K562 (cell line): ENCODE measurements around the gene RGS17. TPM values are rescaled to one million over a fixed set of nuclear protein-coding genes. Genes with fewer than 3 reads are reported as not detected.

Source experiments
- ATAC-seq: fragments of 200-7000 bp; cut with Tn5 transposase; 3 replicates; pipeline ENCODE4 v1.9.1; 2020; ENCODE audit warnings: moderate library complexity
- BruUV-seq: library from RNA; stranded (reverse); fragments of 400-500 nt; replicated peaks from 2 replicates; lab custom pipeline; 2021; lab: Mats Ljungman, UMichigan
- CTCF ChIA-PET: fragments of 300-600 bp; formaldehyde crosslinking; extraction: SDS; loops from one replicate; lab custom pipeline; 2021; ENCODE audit warnings: low intra/inter-chr PET ratio; lab: Yijun Ruan, JAX
- POLR2A ChIA-PET: fragments of 300-600, 350-650 bp; sonication (Branson Sonifier 250); formaldehyde crosslinking; extraction: SDS; loops from one replicate; lab custom pipeline; 2021; ENCODE audit warnings: antibody characterized with exemption, inconsistent platforms; lab: Yijun Ruan, JAX
- DNase-seq, 4 experiments: peaks; one replicate each; pipeline versions ENCODE4 v3.0.0 to v3.0.0-alpha.2; 2011 to 2018; ENCODE audit warnings: low spot score in 3 of 4, mixed read lengths in 3 of 4; ENCODE audit errors: extremely low read depth in 1 of 4
- FAIRE-seq: peaks from 2 replicates; lab custom pipeline; 2011; peaks lifted over from hg19 to GRCh38; lab: Jason Lieb, UNC
- H2AFZ ChIP-seq: 2 replicates; pipeline ENCODE4 v1.6.0; 2011; ENCODE audit warnings: low read depth, low read length, control low read depth, inconsistent platforms
- H3K27ac ChIP-seq: fragments of 200-600 bp; 3 replicates; pipeline ENCODE4 v1.8.0; 2011; ENCODE audit warnings: low read depth, mild to moderate bottlenecking, control low read depth, inconsistent platforms, low read length, moderate library complexity, mixed read lengths; ENCODE audit errors: extremely low read depth
- H3K27me3 ChIP-seq, 2 experiments: fragments of 300-600 bp in 1 of 2; 2 replicates in 1 of 2; 3 replicates in 1 of 2; pipeline versions ENCODE4 v1.6.0 to v1.8.0; 2011; ENCODE audit warnings: inconsistent platforms in 2 of 2, low read length in 2 of 2, mild to moderate bottlenecking in 1 of 2, mixed read lengths in 1 of 2, moderate library complexity in 1 of 2; ENCODE audit not compliant: control insufficient read depth in 2 of 2, insufficient read depth in 2 of 2
- H3K36me3 ChIP-seq: fragments of 300-600 bp; 3 replicates; pipeline ENCODE4 v1.8.0; 2011; ENCODE audit warnings: mild to moderate bottlenecking, low read length, inconsistent platforms; ENCODE audit not compliant: control insufficient read depth, insufficient read depth
- H3K4me1 ChIP-seq, 2 experiments: fragments of 200-600 bp in 1 of 2; replicated peaks in 1 of 2; 2 replicates in 1 of 2; 3 replicates in 1 of 2; pipeline versions ENCODE4 v1.5.1 to v1.8.0; 2011; ENCODE audit warnings: inconsistent platforms in 2 of 2, low read length in 2 of 2, mild to moderate bottlenecking in 1 of 2, mixed read lengths in 1 of 2, moderate library complexity in 1 of 2; ENCODE audit not compliant: control insufficient read depth in 2 of 2, insufficient read depth in 2 of 2
- H3K4me2 ChIP-seq: 2 replicates; pipeline ENCODE4 v1.6.1; 2011; ENCODE audit warnings: low read length, control low read depth, inconsistent platforms, mixed read lengths; ENCODE audit not compliant: insufficient read depth
- H3K4me3 ChIP-seq: fragments of 200-600 bp; sonication (generic), shearing (Covaris generic); 2 replicates; pipeline ENCODE4 v1.5.1; 2016; ENCODE audit warnings: control low read depth, inconsistent platforms
- H3K79me2 ChIP-seq: fragments of 200-600 bp; 3 replicates; pipeline ENCODE4 v1.8.0; 2011; ENCODE audit warnings: low read length, inconsistent platforms; ENCODE audit not compliant: control insufficient read depth, insufficient read depth
- H3K9ac ChIP-seq, 2 experiments: 2 replicates each; pipeline versions ENCODE4 v1.6.0 to v1.6.1; 2011; ENCODE audit warnings: low read depth in 2 of 2, low read length in 2 of 2, control low read depth in 1 of 2, inconsistent platforms in 1 of 2, mild to moderate bottlenecking in 1 of 2, mixed read lengths in 1 of 2; ENCODE audit not compliant: insufficient read depth in 1 of 2
- H3K9me1 ChIP-seq: one replicate; pipeline ENCODE4 v1.6.0; 2011; ENCODE audit warnings: inconsistent platforms, mild to moderate bottlenecking, low read length, moderate library complexity; ENCODE audit not compliant: control insufficient read depth, insufficient read depth
- H3K9me3 ChIP-seq: replicated peaks from 2 replicates; pipeline ENCODE4 v1.5.1; 2011; ENCODE audit warnings: low read depth, low read length, inconsistent platforms; ENCODE audit not compliant: control insufficient read depth, insufficient read depth
- H4K20me1 ChIP-seq: replicated peaks from 2 replicates; pipeline ENCODE4 v1.6.1; 2011; ENCODE audit warnings: low read length, inconsistent platforms, mixed read lengths; ENCODE audit not compliant: control insufficient read depth, insufficient read depth
- ARID2 ChIP-seq: fragments of 450-650 bp; IDR thresholded peaks from 2 replicates; pipeline ENCODE4 v1.6.1; 2017; ENCODE audit warnings: antibody characterized with exemption, mild to moderate bottlenecking
- CEBPG ChIP-seq, 3 experiments: fragments of 200-800 bp in 1 of 3; sonication (Bioruptor generic) in 1 of 3; sonication (generic) in 1 of 3; formaldehyde crosslinking in 1 of 3; IDR thresholded peaks in 2 of 3; conservative IDR thresholded peaks in 1 of 3; 2 replicates each; pipeline versions ENCODE4 v1.6.1 to v1.8.0; 2016 to 2022; ENCODE audit warnings: missing compliant biosample characterization in 2 of 3, missing genetic modification characterization in 2 of 3, mild to moderate bottlenecking in 1 of 3, missing genetic modification reagents in 1 of 3
- CXXC5 ChIP-seq: fragments of 250-450 bp; sonication (Bioruptor Pico); IDR thresholded peaks from 2 replicates; pipeline ENCODE4 v1.8.0; 2022; ENCODE audit warnings: inconsistent platforms, mild to moderate bottlenecking, moderate library complexity
- GABPB2 ChIP-seq: fragments of 250-450 bp; sonication (Bioruptor Pico); conservative IDR thresholded peaks from 2 replicates; pipeline ENCODE4 v1.5.1; 2021; ENCODE audit warnings: mild to moderate bottlenecking
- PTRF ChIP-seq: fragments of 450-650 bp; IDR thresholded peaks from 2 replicates; pipeline ENCODE4 v1.6.1; 2016; ENCODE audit warnings: mild to moderate bottlenecking, missing genetic modification characterization, missing compliant biosample characterization
- SAFB2 ChIP-seq: fragments of 200-400 bp; formaldehyde crosslinking; IDR thresholded peaks from 2 replicates; pipeline ENCODE4 v1.6.1; 2018; ENCODE audit warnings: borderline replicate concordance, low read length, low read depth, moderate library complexity; ENCODE audit not compliant: severe bottlenecking
- SMAD2 ChIP-seq: fragments of 150-350 bp; IDR thresholded peaks from 2 replicates; pipeline ENCODE4 v1.6.1; 2014; ENCODE audit warnings: low read depth, mild to moderate bottlenecking, low read length
- ZBTB17 ChIP-seq: fragments of 450-650 bp; formaldehyde crosslinking; IDR thresholded peaks from 2 replicates; pipeline ENCODE4 v1.4.0; 2020; ENCODE audit warnings: mild to moderate bottlenecking
- WGBS: fragments of 100-300 bp; shearing (Covaris generic); methylation state at CpG from one replicate; pipeline ENCODE4 v1.1.6; 2016; ENCODE audit warnings: low coverage, mixed read lengths; ENCODE audit not compliant: insufficient coverage; ENCODE audit errors: missing lambda C conversion rate; 5-methylcytosine and 5-hydroxymethylcytosine counted together
- in situ Hi-C: fragments of 300-500 bp; cut with MboI; formaldehyde crosslinking; loops from 4 replicates; pipeline ENCODE4 v1.15.0; 2018; ENCODE audit warnings: inconsistent platforms, mixed read lengths
- intact Hi-C: fragments of 100-400 bp; cut with micrococcal nuclease; formaldehyde crosslinking; loops from 2 replicates; pipeline ENCODE4 v1.14.2; 2022
- polyA plus RNA-seq, 8 experiments: library from polyadenylated mRNA; depleted of rRNA in 4 of 8; stranded (reverse) in 5 of 8; unstranded in 3 of 8; fragments of >200 nt; fragmentation: Nextera tagmentation in 2 of 8; fragmentation: Illumina TruSeq in 1 of 8; extraction: Ambion mirVana in 2 of 8; extraction: Trizol in 1 of 8; gene quantifications; 2 replicates each; pipeline versions ENCODE4 v1.2.1 to v1.2.3, GENCODE V29; 2011 to 2014; ENCODE audit warnings: inconsistent platforms in 1 of 8, missing spikeins in 1 of 8
- total RNA-seq, 7 experiments: library from RNA; depleted of rRNA in 6 of 7; stranded (reverse); fragments of >200 nt in 6 of 7; fragmentation: Illumina TruSeq in 2 of 7; extraction: Trizol in 2 of 7; gene quantifications; 2 replicates each; pipeline versions ENCODE4 v1.2.1 to v1.2.3, GENCODE V29; 2011 to 2021; ENCODE audit warnings: low replicate concordance in 1 of 7
- TF ChIP-seq, protein P1 (sequence below), 2 experiments: IDR thresholded peaks in 1 of 2; conservative IDR thresholded peaks in 1 of 2; 2 replicates each; pipeline ENCODE4 v1.6.1; 2016; ENCODE audit warnings: low read depth in 2 of 2, mild to moderate bottlenecking in 1 of 2, missing compliant biosample characterization in 1 of 2, missing genetic modification characterization in 1 of 2, moderate library complexity in 1 of 2

RGS17 gene
- total and polyA plus RNA-seq, 9 of the 15 experiments (the other 6 are each of a cell fraction or from before 2014, with no cell fraction given) = 0.01 to 0.14 (median 0.08) TPM; not detected in 6

DNA sequence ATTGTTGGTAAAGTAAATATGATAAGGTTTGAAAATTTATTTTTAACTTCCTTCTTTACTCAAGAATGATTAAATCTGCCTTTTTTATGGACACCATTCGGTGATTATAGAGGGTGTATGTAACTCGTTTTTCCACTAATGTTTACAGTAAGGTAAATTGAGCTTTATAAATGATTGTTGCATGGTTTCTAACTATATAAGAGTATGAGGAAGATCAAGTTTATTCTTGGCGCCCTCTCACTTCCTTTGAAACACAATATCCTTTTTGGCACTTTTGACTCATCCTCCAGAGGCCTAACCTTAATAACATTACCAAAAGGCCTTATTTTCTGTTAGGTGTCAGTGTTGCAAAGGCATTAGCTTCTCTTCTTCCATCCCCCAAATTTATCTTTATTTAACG lies 86.8 kb downstream of the RGS17 start:
- no peak for FAIRE-seq
- no peaks in the 10 kb centered on the region for H3K9me1 ChIP-seq
- H4K20me1 ChIP-seq = no peaks in the 10 kb centered on the region
- WGBS = 0% methylated on average over 4 of the region's 4 CpGs
- H3K4me2 ChIP-seq = no peak overlapping the region
- H3K9me3 ChIP-seq = no peaks in the 10 kb centered on the region
- ATAC-seq = no peak
- no peaks in the 10 kb centered on the region for H3K79me2 ChIP-seq
- no peak overlapping the region for H2AFZ ChIP-seq
- no peak for DNase-seq
- intact Hi-C loops (no loop called here), in situ Hi-C loops (no loop called here)
- H3K27me3 ChIP-seq = no peaks in the 10 kb centered on the region
- no TSS peak for BruUV-seq
- H3K9ac ChIP-seq = no peak overlapping the region
- H3K36me3 ChIP-seq = no peaks in the 10 kb centered on the region
- H3K4me1 ChIP-seq = no peaks in the 10 kb centered on the region
- CTCF ChIA-PET = no interaction called here
- H3K4me3 ChIP-seq = no peak overlapping the region
- POLR2A ChIA-PET = no interaction called here
- H3K27ac ChIP-seq = no peak overlapping the region
- no peak for TF ChIP-seq SAFB2
- TF ChIP-seq CXXC5 (CRISPR knock-in tag) = no peak
- no peak for TF ChIP-seq SMAD2
- TF ChIP-seq CEBPG (CRISPR knock-in tag; IDR thresholded peaks at IDR 0.05) = no peak
- no peak for TF ChIP-seq CEBPG (tag; conservative IDR thresholded peaks at IDR 0.05 in 1 of 2, IDR thresholded peaks at IDR 0.05 in 1 of 2)
- TF ChIP-seq ARID2 = no peak
- no peak for TF ChIP-seq GABPB2 (CRISPR knock-in tag)
- no peak for TF ChIP-seq ZBTB17 (CRISPR knock-in tag)
- no peak for TF ChIP-seq PTRF (tag)
- TF ChIP-seq, protein P1, sequence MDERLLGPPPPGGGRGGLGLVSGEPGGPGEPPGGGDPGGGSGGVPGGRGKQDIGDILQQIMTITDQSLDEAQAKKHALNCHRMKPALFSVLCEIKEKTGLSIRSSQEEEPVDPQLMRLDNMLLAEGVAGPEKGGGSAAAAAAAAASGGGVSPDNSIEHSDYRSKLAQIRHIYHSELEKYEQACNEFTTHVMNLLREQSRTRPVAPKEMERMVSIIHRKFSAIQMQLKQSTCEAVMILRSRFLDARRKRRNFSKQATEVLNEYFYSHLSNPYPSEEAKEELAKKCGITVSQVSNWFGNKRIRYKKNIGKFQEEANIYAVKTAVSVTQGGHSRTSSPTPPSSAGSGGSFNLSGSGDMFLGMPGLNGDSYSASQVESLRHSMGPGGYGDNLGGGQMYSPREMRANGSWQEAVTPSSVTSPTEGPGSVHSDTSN (CRISPR knock-in tag; IDR thresholded peaks at IDR 0.05; ENCODE audit: low read depth) = no peak
- TF ChIP-seq, protein P1 (tag; conservative IDR thresholded peaks at IDR 0.05; ENCODE audit: low read depth) = no peak
